B cell (primary cell): ENCODE data around the gene CCHCR1. TPM values are rescaled to one million over a fixed set of nuclear protein-coding genes. Genes with fewer than 3 reads are reported as not detected.

ENCODE experiments used
- ATAC-seq: fragments of 200-7000 bp; cut with Tn5 transposase; one replicate; pipeline ENCODE4 v1.10.0; 2021; ENCODE audit warnings: low read depth, mild to moderate bottlenecking, moderate number of reproducible peaks, moderate library complexity
- CTCF ChIA-PET: fragments of 350-600 bp; sonication (Branson Sonifier 250); formaldehyde crosslinking; loops from one replicate; lab custom pipeline; 2021; ENCODE audit warnings: antibody characterized with exemption, inconsistent platforms; lab: Charles Lee
- POLR2A ChIA-PET: fragments of 350-600 bp; sonication (Branson Sonifier 250); formaldehyde crosslinking; loops from one replicate; lab custom pipeline; 2021; ENCODE audit warnings: antibody characterized with exemption; lab: Charles Lee
- DNase-seq: peaks from one replicate; pipeline ENCODE4 v3.0.0; 2013
- H2AFZ ChIP-seq: 2 replicates; pipeline ENCODE4 v1.6.1; 2012; ENCODE audit warnings: mild to moderate bottlenecking, low read depth, low read length; ENCODE audit not compliant: insufficient read depth, poor library complexity, severe bottlenecking
- H3K27ac ChIP-seq, 2 donors: 1 replicate in 1 of 2; 2 replicates in 1 of 2; pipeline ENCODE4 v1.5.1; 2012 to 2013; ENCODE audit warnings: low read length in 2 of 2, mild to moderate bottlenecking in 2 of 2, moderate library complexity in 1 of 2
- H3K27me3 ChIP-seq, 4 experiments: fragments of 200-600 bp in 1 of 4; sonication (generic) in 1 of 4; replicated peaks in 1 of 4; 1 replicate in 2 of 4; 2 replicates in 2 of 4; pipeline versions ENCODE4 v1.6.1 to v1.7.0; 2013 to 2016; ENCODE audit warnings: low read length in 3 of 4, mild to moderate bottlenecking in 2 of 4, mixed read lengths in 1 of 4, moderate library complexity in 1 of 4; ENCODE audit not compliant: insufficient read depth in 4 of 4, control insufficient read depth in 3 of 4; ENCODE audit errors: control extremely low read depth in 1 of 4
- H3K36me3 ChIP-seq, 2 experiments: replicated peaks in 1 of 2; 1 replicate in 1 of 2; 2 replicates in 1 of 2; pipeline versions ENCODE4 v1.6.1 to v1.7.1; 2013; ENCODE audit warnings: low read length in 1 of 2; ENCODE audit not compliant: insufficient read depth in 2 of 2, control insufficient read depth in 1 of 2; ENCODE audit errors: control extremely low read depth in 1 of 2, extremely low read depth in 1 of 2
- H3K4me1 ChIP-seq, 2 donors: fragments of 200-600 bp in 1 of 2; sonication (generic) in 1 of 2; 1 replicate in 1 of 2; 2 replicates in 1 of 2; pipeline versions ENCODE4 v1.5.1 to v1.6.1; 2013 to 2017; ENCODE audit warnings: low read length in 2 of 2; ENCODE audit not compliant: control insufficient read depth in 2 of 2, insufficient read depth in 2 of 2
- H3K4me2 ChIP-seq: replicated peaks from 2 replicates; pipeline ENCODE3; 2012; ENCODE audit warnings: mild to moderate bottlenecking, low read depth, low read length; ENCODE audit not compliant: poor library complexity, severe bottlenecking
- H3K4me3 ChIP-seq, 5 experiments: fragments of 200-600 bp in 1 of 5; sonication (generic) in 1 of 5; 1 replicate in 3 of 5; 2 replicates in 2 of 5; pipeline versions ENCODE4 v1.5.1 to v1.7.0; 2011 to 2016; ENCODE audit warnings: low read length in 4 of 5, mild to moderate bottlenecking in 4 of 5, low read depth in 2 of 5, control low read depth in 1 of 5, moderate library complexity in 1 of 5; ENCODE audit not compliant: insufficient read depth in 1 of 5; ENCODE audit errors: control extremely low read depth in 1 of 5, extremely low read depth in 1 of 5
- H3K79me2 ChIP-seq: fragments of 200-600 bp; sonication (generic); one replicate; pipeline ENCODE4 v1.6.0; 2016; ENCODE audit warnings: low read length; ENCODE audit not compliant: control insufficient read depth, insufficient read depth
- H3K9ac ChIP-seq: fragments of 200-600 bp; sonication (generic); 2 replicates; pipeline ENCODE4 v1.6.1; 2017; ENCODE audit warnings: mild to moderate bottlenecking, low read length, moderate library complexity
- H3K9me3 ChIP-seq, 3 donors: one replicate each; pipeline versions ENCODE4 v1.6.1 to v1.7.1; 2013; ENCODE audit warnings: low read length in 2 of 3; ENCODE audit not compliant: control insufficient read depth in 2 of 3, insufficient read depth in 1 of 3; ENCODE audit errors: control extremely low read depth in 1 of 3
- H4K20me1 ChIP-seq: 2 replicates; pipeline ENCODE4 v1.6.0; 2012; ENCODE audit warnings: mild to moderate bottlenecking, low read length; ENCODE audit not compliant: insufficient read depth, control insufficient read depth, poor library complexity, severe bottlenecking
- H3K27ac Mint-ChIP-seq: one replicate; pipeline ENCODE4 v1.8.0; 2021; ENCODE audit warnings: mixed read lengths
- H3K27me3 Mint-ChIP-seq: one replicate; pipeline ENCODE4 v1.8.0; 2021; ENCODE audit warnings: mixed read lengths
- H3K4me1 Mint-ChIP-seq: one replicate; pipeline ENCODE4 v1.8.0; 2021; ENCODE audit warnings: mixed read lengths
- H3K4me3 Mint-ChIP-seq: one replicate; pipeline ENCODE4 v1.8.0; 2021; ENCODE audit warnings: mixed read lengths
- H3K9me3 Mint-ChIP-seq: one replicate; pipeline ENCODE4 v1.8.0; 2022; ENCODE audit warnings: mixed read lengths; ENCODE audit not compliant: insufficient read depth
- CTCF ChIP-seq: fragments of 200-600 bp; IDR thresholded peaks from one replicate; pipeline ENCODE4 v1.8.0; 2022; ENCODE audit warnings: antibody characterized with exemption, mild to moderate bottlenecking
- EZH2 ChIP-seq: IDR thresholded peaks from 2 replicates; pipeline ENCODE4 v1.6.1; 2012; ENCODE audit warnings: borderline replicate concordance, low read depth, mild to moderate bottlenecking, moderate library complexity, low read length; ENCODE audit not compliant: insufficient read depth, poor library complexity, severe bottlenecking
- WGBS: methylation state at CpG from one replicate; pipeline ENCODE4 v1.1.5; 2013; ENCODE audit warnings: missing lambda C conversion rate; ENCODE audit not compliant: insufficient coverage; 5-methylcytosine and 5-hydroxymethylcytosine counted together
- intact Hi-C: fragments of 100-400 bp; cut with micrococcal nuclease; formaldehyde crosslinking; loops from one replicate; pipeline ENCODE4 v1.10.0; 2022
- polyA plus RNA-seq: library from polyadenylated mRNA; depleted of rRNA; stranded (reverse); fragments of >200 nt; gene quantifications from 2 replicates; pipeline ENCODE4 v1.2.3, GENCODE V29; 2012
- total RNA-seq, 2 donors: library from RNA; stranded (reverse); fragments of 120-200 nt in 1 of 2; gene quantifications; 1 replicate in 1 of 2; 2 replicates in 1 of 2; pipeline versions ENCODE4 v1.2.3 to v1.2.4, GENCODE V29; 2013 to 2022

The CCHCR1 gene
- total and polyA plus RNA-seq, 2 donors (not counting 1 experiment from before 2014, with no cell fraction given): 17.0 to 34.7 TPM

GRCh38 chr6:31130751-31131150, 26.9 kb downstream of the CCHCR1 start:
- Mint-ChIP-seq H3K27me3 (peaks cover 19% of the 10 kb centered on the region), H3K9me3 (no peaks in the 10 kb centered on the region), H3K4me3 (no peak overlapping the region), H3K4me1 (peaks cover 4% of the 10 kb centered on the region), H3K27ac (no peak overlapping the region)
- ChIA-PET CTCF (interaction anchor here (0.7 to 10.4 kb wide), 8 partner anchors 9 to 250 kb away, joined by 3 to 133 read pairs (median 5); no protein-coding TSS in a partner anchor), POLR2A (no interaction called here)
- 100% methylated on average over 2 of the region's 3 CpGs for WGBS
- Histone ChIP-seq H3K9ac (no peak overlapping the region), H2AFZ (no peak overlapping the region), H3K27ac (no peak overlapping the region), H3K4me2 (no peak overlapping the region), H4K20me1 (no peaks in the 10 kb centered on the region), H3K4me3 (no peak overlapping the region), H3K9me3 (no peaks in the 10 kb centered on the region), H3K36me3 (no peaks in the 10 kb centered on the region), H3K79me2 (no peaks in the 10 kb centered on the region), H3K4me1 (peaks cover 0 to 3% of the 10 kb centered on the region in 2 donors), H3K27me3 (peaks cover 0 to 7% (median 0%) of the 10 kb centered on the region in 4 experiments)
- DNase-seq (no peak), ATAC-seq (no peak)
- intact Hi-C loops: no loop called here
- no peak for TF ChIP-seq CTCF
- no peak for TF ChIP-seq EZH2

GRCh38 chr6:31129130-31129529, 28.5 kb downstream of the CCHCR1 start:
- Histone ChIP-seq H3K4me3 (no peak overlapping the region), H3K9ac (no peak overlapping the region), H3K27ac (no peak overlapping the region), H3K9me3 (no peaks in the 10 kb centered on the region), H3K36me3 (no peaks in the 10 kb centered on the region), H3K79me2 (no peaks in the 10 kb centered on the region), H4K20me1 (no peaks in the 10 kb centered on the region), H3K4me2 (no peak overlapping the region), H3K4me1 (peaks cover 0 to 3% of the 10 kb centered on the region in 2 donors), H2AFZ (no peak overlapping the region), H3K27me3 (peaks cover 0 to 7% (median 0%) of the 10 kb centered on the region in 4 experiments)
- TF ChIP-seq EZH2: no peak
- no peak for TF ChIP-seq CTCF
- no peak overlapping the region for H3K27ac Mint-ChIP-seq
- POLR2A ChIA-PET: interaction anchor here (1.3 kb wide), 1 partner anchor 8 kb away, joined by 3 read pairs; no protein-coding TSS in a partner anchor
- no peak for DNase-seq
- H3K9me3 Mint-ChIP-seq: no peaks in the 10 kb centered on the region
- H3K4me1 Mint-ChIP-seq: peaks cover 4% of the 10 kb centered on the region
- H3K4me3 Mint-ChIP-seq: no peak overlapping the region
- CTCF ChIA-PET: interaction anchor here (0.6 to 4.0 kb wide), 12 partner anchors 8 to 307 kb away, joined by 3 to 26 read pairs (median 4); no protein-coding TSS in a partner anchor
- no peak for ATAC-seq
- intact Hi-C loops: no loop called here
- peaks cover 19% of the 10 kb centered on the region for H3K27me3 Mint-ChIP-seq
- WGBS: 100% methylated on average over 2 of the region's 4 CpGs
